ENCODE data around the gene CIDEB. TPM values are rescaled to one million over a fixed set of nuclear protein-coding genes. Genes with fewer than 3 reads are reported as not detected.

Gene CIDEB
- total and polyA plus RNA-seq, 10 of the 15 experiments (the other 5 are each of a cell fraction or from before 2014, with no cell fraction given) = 0.34 to 6.3 (median 3.2) TPM

DNA sequence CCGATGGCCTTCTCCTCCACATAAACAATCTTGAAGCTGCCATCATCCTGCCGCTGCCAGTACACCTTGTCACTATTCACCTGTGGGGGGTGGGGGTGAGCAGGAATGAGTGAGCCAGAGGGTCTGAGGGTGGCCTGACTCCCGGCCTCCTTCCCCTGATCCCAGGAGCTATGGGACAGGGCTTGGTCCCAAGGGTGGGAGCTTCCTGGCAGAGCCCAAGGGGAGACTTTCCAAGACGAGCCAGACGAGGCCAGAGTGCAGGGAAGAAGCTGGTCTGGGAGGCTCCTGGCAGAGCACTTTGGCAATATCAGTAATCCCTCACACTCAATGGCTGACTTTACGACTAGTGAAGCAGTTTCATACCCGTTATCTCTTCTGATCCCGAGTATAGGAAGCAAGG is 52.3 kb downstream of the CIDEB start:
- no peaks in the 10 kb centered on the region for H3K27me3 ChIP-seq (replicated peaks in 1 of 2; ENCODE audit: control insufficient read depth in 2 of 2, insufficient read depth in 2 of 2, low read length in 1 of 2)
- FAIRE-seq (no peak), ATAC-seq (no peak), DNase-seq (ENCODE audit: low read depth, low spot score) (no peak)
- intact Hi-C loops (cut with micrococcal nuclease; ENCODE audit: unreplicated experiment) = no loop called here
- 85% methylated on average over 8 of the region's 8 CpGs for WGBS (ENCODE audit: insufficient coverage, insufficient replicate concordance, low lambda C conversion rate, missing lambda C conversion rate)
- H3K27ac ChIP-seq (ENCODE audit: control insufficient read depth, insufficient read depth) = no peak overlapping the region
- no peaks in the 10 kb centered on the region for H3K9me3 ChIP-seq (replicated peaks; ENCODE audit: control insufficient read depth, insufficient read depth, low read length)
- ChIA-PET POLR2A (no interaction called here), SMC1A (ENCODE audit: uncharacterized antibody, unreplicated experiment) (no interaction called here), CTCF (interaction anchor here (1.8 kb wide), 1 partner anchor 15 kb away, joined by 8 read pairs; no protein-coding TSS in a partner anchor), RAD21 (ENCODE audit: unreplicated experiment) (no interaction called here)
- H3K79me2 ChIP-seq (ENCODE audit: control insufficient read depth, insufficient read depth, low read length) = no peaks in the 10 kb centered on the region
- peaks cover 7% of the 10 kb centered on the region for H3K4me1 ChIP-seq (ENCODE audit: control insufficient read depth, insufficient read depth, low read length)
- in situ Hi-C loops (cut with MboI) = no loop called here
- H3K4me2 ChIP-seq (ENCODE audit: control insufficient read depth, insufficient read depth) = no peak overlapping the region
- no peak overlapping the region for H3K4me3 ChIP-seq
- TF ChIP-seq ZNF207 (IDR thresholded peaks at IDR 0.05; ENCODE audit: borderline replicate concordance) (no peak), STAT3 (IDR thresholded peaks at IDR 0.05; ENCODE audit: low read depth, low read length) (no peak), TCF3 (IDR thresholded peaks at IDR 0.05; ENCODE audit: borderline replicate concordance, insufficient read depth, low read depth, low read length) (no peak), CEBPB (IDR thresholded peaks at IDR 0.05; ENCODE audit: borderline replicate concordance in 1 of 2, low read depth in 2 of 2, low read length in 2 of 2) (no peak), RUNX3 (IDR thresholded peaks at IDR 0.05; ENCODE audit: low read length) (no peak), RELA (IDR thresholded peaks at IDR 0.05; ENCODE audit: borderline replicate concordance, partially characterized antibody) (no peak), ZNF384 (IDR thresholded peaks at IDR 0.05; ENCODE audit: borderline replicate concordance, low read depth, low read length) (no peak)
- TF ChIP-seq, protein P1, sequence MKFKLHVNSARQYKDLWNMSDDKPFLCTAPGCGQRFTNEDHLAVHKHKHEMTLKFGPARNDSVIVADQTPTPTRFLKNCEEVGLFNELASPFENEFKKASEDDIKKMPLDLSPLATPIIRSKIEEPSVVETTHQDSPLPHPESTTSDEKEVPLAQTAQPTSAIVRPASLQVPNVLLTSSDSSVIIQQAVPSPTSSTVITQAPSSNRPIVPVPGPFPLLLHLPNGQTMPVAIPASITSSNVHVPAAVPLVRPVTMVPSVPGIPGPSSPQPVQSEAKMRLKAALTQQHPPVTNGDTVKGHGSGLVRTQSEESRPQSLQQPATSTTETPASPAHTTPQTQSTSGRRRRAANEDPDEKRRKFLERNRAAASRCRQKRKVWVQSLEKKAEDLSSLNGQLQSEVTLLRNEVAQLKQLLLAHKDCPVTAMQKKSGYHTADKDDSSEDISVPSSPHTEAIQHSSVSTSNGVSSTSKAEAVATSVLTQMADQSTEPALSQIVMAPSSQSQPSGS (IDR thresholded peaks at IDR 0.05; ENCODE audit: low read length) = no peak
- TF ChIP-seq, protein P2, sequence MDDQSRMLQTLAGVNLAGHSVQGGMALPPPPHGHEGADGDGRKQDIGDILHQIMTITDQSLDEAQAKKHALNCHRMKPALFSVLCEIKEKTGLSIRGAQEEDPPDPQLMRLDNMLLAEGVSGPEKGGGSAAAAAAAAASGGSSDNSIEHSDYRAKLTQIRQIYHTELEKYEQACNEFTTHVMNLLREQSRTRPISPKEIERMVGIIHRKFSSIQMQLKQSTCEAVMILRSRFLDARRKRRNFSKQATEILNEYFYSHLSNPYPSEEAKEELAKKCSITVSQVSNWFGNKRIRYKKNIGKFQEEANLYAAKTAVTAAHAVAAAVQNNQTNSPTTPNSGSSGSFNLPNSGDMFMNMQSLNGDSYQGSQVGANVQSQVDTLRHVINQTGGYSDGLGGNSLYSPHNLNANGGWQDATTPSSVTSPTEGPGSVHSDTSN (IDR thresholded peaks at IDR 0.05; ENCODE audit: insufficient replicate concordance, low read depth, low read length) = no peak
- peaks cover 0 to 3% of the 10 kb centered on the region in 2 experiments; a peak in 2 of 4 replicates for H3K36me3 ChIP-seq (ENCODE audit: control insufficient read depth in 2 of 2, insufficient read depth in 2 of 2, low read length in 1 of 2)
- BruUV-seq (replicated peaks) = no TSS peak
- H3K9ac ChIP-seq (ENCODE audit: control insufficient read depth, insufficient read depth, low read length) = no peak overlapping the region
- H4K20me1 ChIP-seq (ENCODE audit: control insufficient read depth, insufficient read depth) = no peaks in the 10 kb centered on the region
- H2AFZ ChIP-seq (ENCODE audit: control insufficient read depth, low read depth, low read length) = no peak overlapping the region

Small RNA genes lying within 50 kb of the gene (small RNA-seq; reads per million reads assigned to genes)
- not detected for gene RF00026

Other genes starting within 250 kb of the CIDEB start
Only the 7 nearest of the 33 such genes appear.
- 54.1 and 55.7 TPM in 2 replicates for gene RABGGTA, start 36.4 kb downstream of the CIDEB start, total RNA-seq (2014; rRNA removed)
- 19.1 and 20.2 TPM in 2 replicates for gene RABGGTA, start 36.4 kb downstream of the CIDEB start, total RNA-seq (2014; rRNA removed; fragmentation: Illumina TruSeq; extraction: Trizol)
- 54.4 and 59.1 TPM in 2 replicates for gene RABGGTA, start 36.4 kb downstream of the CIDEB start, total RNA-seq (2021)
- gene RABGGTA, start 36.4 kb downstream of the CIDEB start, polyA plus RNA-seq (2011; rRNA removed) = 15.8 and 37.5 TPM in 2 replicates
- gene RABGGTA, start 36.4 kb downstream of the CIDEB start, polyA plus RNA-seq (2014; fragmentation: Illumina TruSeq; extraction: Trizol) = 18.4 and 35.6 TPM in 2 replicates
- gene RABGGTA, start 36.4 kb downstream of the CIDEB start, polyA plus RNA-seq (2014; fragmentation: Nextera tagmentation; extraction: Ambion mirVana) = 10 to 100 TPM; 38.2 to 38.6 TPM
- gene RABGGTA, start 36.4 kb downstream of the CIDEB start, polyA plus RNA-seq (2014; rRNA removed) = 55.1 and 59.8 TPM in 2 replicates
- gene RABGGTA, start 36.4 kb downstream of the CIDEB start, polyA plus RNA-seq (2016; fragmentation: Nextera tagmentation; extraction: Ambion mirVana) = 10 to 100 TPM; 69.5 to 75.6 TPM
- 14.0 and 17.6 TPM in 2 replicates for gene DHRS1, start 8.2 kb downstream of the CIDEB start, total RNA-seq (2014; rRNA removed)
- gene DHRS1, start 8.2 kb downstream of the CIDEB start, total RNA-seq (2014; rRNA removed; fragmentation: Illumina TruSeq; extraction: Trizol) = 12.1 and 12.6 TPM in 2 replicates
- gene DHRS1, start 8.2 kb downstream of the CIDEB start, total RNA-seq (2021) = 23.3 and 26.8 TPM in 2 replicates
- gene DHRS1, start 8.2 kb downstream of the CIDEB start, polyA plus RNA-seq (2011; rRNA removed) = 12.6 and 16.0 TPM in 2 replicates
- gene DHRS1, start 8.2 kb downstream of the CIDEB start, polyA plus RNA-seq (2014; fragmentation: Illumina TruSeq; extraction: Trizol) = 16.9 and 26.1 TPM in 2 replicates
- 10 to 100 TPM; 44.6 to 45.0 TPM for gene DHRS1, start 8.2 kb downstream of the CIDEB start, polyA plus RNA-seq (2014; fragmentation: Nextera tagmentation; extraction: Ambion mirVana)
- gene DHRS1, start 8.2 kb downstream of the CIDEB start, polyA plus RNA-seq (2014; rRNA removed) = 25.3 and 29.2 TPM in 2 replicates
- 10 to 100 TPM; 30.4 to 32.5 TPM for gene DHRS1, start 8.2 kb downstream of the CIDEB start, polyA plus RNA-seq (2016; fragmentation: Nextera tagmentation; extraction: Ambion mirVana)
- 33.1 and 33.4 TPM in 2 replicates for gene NOP9, start 8.1 kb downstream of the CIDEB start, total RNA-seq (2014; rRNA removed)
- 24.2 and 25.4 TPM in 2 replicates for gene NOP9, start 8.1 kb downstream of the CIDEB start, total RNA-seq (2014; rRNA removed; fragmentation: Illumina TruSeq; extraction: Trizol)
- 36.8 and 43.9 TPM in 2 replicates for gene NOP9, start 8.1 kb downstream of the CIDEB start, total RNA-seq (2021)
- gene NOP9, start 8.1 kb downstream of the CIDEB start, polyA plus RNA-seq (2011; rRNA removed) = 11.4 and 17.0 TPM in 2 replicates
- 28.6 and 28.8 TPM in 2 replicates for gene NOP9, start 8.1 kb downstream of the CIDEB start, polyA plus RNA-seq (2014; fragmentation: Illumina TruSeq; extraction: Trizol)
- gene NOP9, start 8.1 kb downstream of the CIDEB start, polyA plus RNA-seq (2014; fragmentation: Nextera tagmentation; extraction: Ambion mirVana) = 1 to 10 TPM; 2.4 to 3.4 TPM
- gene NOP9, start 8.1 kb downstream of the CIDEB start, polyA plus RNA-seq (2014; rRNA removed) = 23.6 and 26.1 TPM in 2 replicates
- 1 to 10 TPM; 4.9 to 6.1 TPM for gene NOP9, start 8.1 kb downstream of the CIDEB start, polyA plus RNA-seq (2016; fragmentation: Nextera tagmentation; extraction: Ambion mirVana)
- gene LTB4R2, start 2.2 kb upstream of the CIDEB start, total RNA-seq (2014; rRNA removed) = 7.8 and 10.0 TPM in 2 replicates
- gene LTB4R2, start 2.2 kb upstream of the CIDEB start, total RNA-seq (2014; rRNA removed; fragmentation: Illumina TruSeq; extraction: Trizol) = 2.6 and 2.8 TPM in 2 replicates
- gene LTB4R2, start 2.2 kb upstream of the CIDEB start, total RNA-seq (2021) = 8.9 and 13.0 TPM in 2 replicates
- 2.4 and 2.5 TPM in 2 replicates for gene LTB4R2, start 2.2 kb upstream of the CIDEB start, polyA plus RNA-seq (2011; rRNA removed)
- gene LTB4R2, start 2.2 kb upstream of the CIDEB start, polyA plus RNA-seq (2014; fragmentation: Illumina TruSeq; extraction: Trizol) = 3.0 and 3.3 TPM in 2 replicates
- under 1 TPM; 0.06 to 0.09 TPM for gene LTB4R2, start 2.2 kb upstream of the CIDEB start, polyA plus RNA-seq (2014; fragmentation: Nextera tagmentation; extraction: Ambion mirVana)
- gene LTB4R2, start 2.2 kb upstream of the CIDEB start, polyA plus RNA-seq (2014; rRNA removed) = 16.0 and 17.8 TPM in 2 replicates
- 1 to 10 TPM in 1 of 2 experiments, under 1 TPM in 1; 0.96 to 1.2 TPM for gene LTB4R2, start 2.2 kb upstream of the CIDEB start, polyA plus RNA-seq (2016; fragmentation: Nextera tagmentation; extraction: Ambion mirVana)
- 4.9 and 10.8 TPM in 2 replicates for gene LTB4R, start 3.5 kb upstream of the CIDEB start, total RNA-seq (2014; rRNA removed)
- 2.9 and 3.1 TPM in 2 replicates for gene LTB4R, start 3.5 kb upstream of the CIDEB start, total RNA-seq (2014; rRNA removed; fragmentation: Illumina TruSeq; extraction: Trizol)
- gene LTB4R, start 3.5 kb upstream of the CIDEB start, total RNA-seq (2021) = 6.8 and 9.2 TPM in 2 replicates
- gene LTB4R, start 3.5 kb upstream of the CIDEB start, polyA plus RNA-seq (2011; rRNA removed) = 3.9 and 4.8 TPM in 2 replicates
- 7.8 and 10.6 TPM in 2 replicates for gene LTB4R, start 3.5 kb upstream of the CIDEB start, polyA plus RNA-seq (2014; fragmentation: Illumina TruSeq; extraction: Trizol)
- gene LTB4R, start 3.5 kb upstream of the CIDEB start, polyA plus RNA-seq (2014; fragmentation: Nextera tagmentation; extraction: Ambion mirVana) = 1 to 10 TPM; 1.2 to 1.7 TPM
- 14.0 and 18.3 TPM in 2 replicates for gene LTB4R, start 3.5 kb upstream of the CIDEB start, polyA plus RNA-seq (2014; rRNA removed)
- gene LTB4R, start 3.5 kb upstream of the CIDEB start, polyA plus RNA-seq (2016; fragmentation: Nextera tagmentation; extraction: Ambion mirVana) = 1 to 10 TPM; 3.1 to 3.2 TPM
- gene ADCY4, start 27.1 kb upstream of the CIDEB start, total RNA-seq (2014; rRNA removed) = 0.11 and 0.23 TPM in 2 replicates
- 0.46 TPM in 1 of 2 replicates, not detected in the other for gene ADCY4, start 27.1 kb upstream of the CIDEB start, total RNA-seq (2014; rRNA removed; fragmentation: Illumina TruSeq; extraction: Trizol)
- gene ADCY4, start 27.1 kb upstream of the CIDEB start, total RNA-seq (2021) = 0.87 and 1.0 TPM in 2 replicates
- 0.09 and 0.34 TPM in 2 replicates for gene ADCY4, start 27.1 kb upstream of the CIDEB start, polyA plus RNA-seq (2011; rRNA removed)
- gene ADCY4, start 27.1 kb upstream of the CIDEB start, polyA plus RNA-seq (2014; fragmentation: Illumina TruSeq; extraction: Trizol) = 0.21 and 0.60 TPM in 2 replicates
- under 1 TPM; 0.05 to 0.11 TPM for gene ADCY4, start 27.1 kb upstream of the CIDEB start, polyA plus RNA-seq (2014; fragmentation: Nextera tagmentation; extraction: Ambion mirVana)
- 0.19 and 1.1 TPM in 2 replicates for gene ADCY4, start 27.1 kb upstream of the CIDEB start, polyA plus RNA-seq (2014; rRNA removed)
- under 1 TPM; 0.21 to 0.33 TPM for gene ADCY4, start 27.1 kb upstream of the CIDEB start, polyA plus RNA-seq (2016; fragmentation: Nextera tagmentation; extraction: Ambion mirVana)
- 10.7 and 11.6 TPM in 2 replicates for gene RIPK3, start 32.0 kb upstream of the CIDEB start, total RNA-seq (2014; rRNA removed)
- 8.3 and 8.6 TPM in 2 replicates for gene RIPK3, start 32.0 kb upstream of the CIDEB start, total RNA-seq (2014; rRNA removed; fragmentation: Illumina TruSeq; extraction: Trizol)
- gene RIPK3, start 32.0 kb upstream of the CIDEB start, total RNA-seq (2021) = 11.2 and 12.8 TPM in 2 replicates
- 4.4 and 6.5 TPM in 2 replicates for gene RIPK3, start 32.0 kb upstream of the CIDEB start, polyA plus RNA-seq (2011; rRNA removed)
- 7.4 and 8.3 TPM in 2 replicates for gene RIPK3, start 32.0 kb upstream of the CIDEB start, polyA plus RNA-seq (2014; fragmentation: Illumina TruSeq; extraction: Trizol)
- 1 to 10 TPM; 2.0 to 2.7 TPM for gene RIPK3, start 32.0 kb upstream of the CIDEB start, polyA plus RNA-seq (2014; fragmentation: Nextera tagmentation; extraction: Ambion mirVana)
- 13.6 and 17.1 TPM in 2 replicates for gene RIPK3, start 32.0 kb upstream of the CIDEB start, polyA plus RNA-seq (2014; rRNA removed)
- 1 to 10 TPM; 7.5 to 8.0 TPM for gene RIPK3, start 32.0 kb upstream of the CIDEB start, polyA plus RNA-seq (2016; fragmentation: Nextera tagmentation; extraction: Ambion mirVana)